SJCRH30 (cell line): Measurements from ENCODE around the gene MMP19. TPM values are rescaled to one million over a fixed set of nuclear protein-coding genes. Genes with fewer than 3 reads are reported as not detected.
A peak's percentile ranks its signal among the peaks of the same experiment; 100 is the strongest.

Experiments used
- DNase-seq, 2 experiments: peaks; one replicate each; pipeline ENCODE4 v3.0.0-alpha.2; 2015 to 2020
- H3K27ac ChIP-seq: fragments of 250-450 bp; sonication (Bioruptor Pico); 2 replicates; pipeline ENCODE4 v1.5.1; 2020; ENCODE audit warnings: mild to moderate bottlenecking, moderate library complexity
- H3K27me3 ChIP-seq: fragments of 250-450 bp; sonication (Bioruptor Pico); 2 replicates; pipeline ENCODE4 v1.5.1; 2020; ENCODE audit warnings: mild to moderate bottlenecking, moderate library complexity
- H3K36me3 ChIP-seq: fragments of 250-450 bp; sonication (Bioruptor Pico); 2 replicates; pipeline ENCODE4 v1.5.1; 2020; ENCODE audit warnings: mild to moderate bottlenecking, moderate library complexity
- H3K4me1 ChIP-seq: fragments of 250-450 bp; sonication (Bioruptor Pico); 2 replicates; pipeline ENCODE4 v1.5.1; 2020; ENCODE audit warnings: mild to moderate bottlenecking, moderate library complexity
- H3K4me3 ChIP-seq: fragments of 250-450 bp; sonication (Bioruptor Pico); 2 replicates; pipeline ENCODE4 v1.5.1; 2020; ENCODE audit warnings: mild to moderate bottlenecking, moderate library complexity
- H3K9me3 ChIP-seq: fragments of 250-450 bp; sonication (Bioruptor Pico); replicated peaks from 2 replicates; pipeline ENCODE4 v1.5.1; 2020; ENCODE audit warnings: mild to moderate bottlenecking, moderate library complexity
- total RNA-seq: library from RNA; depleted of rRNA; stranded (reverse); fragments of >200 nt; shearing (Covaris generic); gene quantifications from 2 replicates; pipeline ENCODE4 v1.2.3, GENCODE V29; 2014; rRNA removed

Gene MMP19
- total RNA-seq, 1 experiment from 2014 or later: 1.0 TPM

DNA sequence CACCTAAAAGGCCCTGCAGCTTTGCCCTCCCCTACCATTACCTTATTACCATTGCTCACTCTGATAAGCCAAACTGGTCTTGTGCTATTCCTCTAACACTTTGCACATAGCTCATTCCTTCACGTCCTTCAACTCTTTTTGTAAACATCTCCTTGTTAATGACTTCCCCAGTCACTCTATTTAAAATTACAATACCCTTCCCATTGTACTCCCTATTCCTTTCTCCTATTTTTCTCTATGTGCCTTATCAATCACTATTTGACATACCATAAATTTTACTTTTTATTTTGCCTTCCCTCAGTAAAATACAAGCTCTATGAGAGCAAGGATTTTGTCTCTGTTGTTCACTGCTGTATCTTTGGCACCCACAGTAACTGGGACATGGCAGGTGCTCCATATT lies 30.6 kb downstream of the MMP19 start:
- Histone ChIP-seq H3K9me3 (no peaks in the 10 kb centered on the region), H3K4me1 (no peaks in the 10 kb centered on the region), H3K4me3 (no peak overlapping the region), H3K36me3 (peaks cover 34% of the 10 kb centered on the region), H3K27me3 (no peaks in the 10 kb centered on the region), H3K27ac (no peak overlapping the region)
- DNase-seq: no peak

DNA sequence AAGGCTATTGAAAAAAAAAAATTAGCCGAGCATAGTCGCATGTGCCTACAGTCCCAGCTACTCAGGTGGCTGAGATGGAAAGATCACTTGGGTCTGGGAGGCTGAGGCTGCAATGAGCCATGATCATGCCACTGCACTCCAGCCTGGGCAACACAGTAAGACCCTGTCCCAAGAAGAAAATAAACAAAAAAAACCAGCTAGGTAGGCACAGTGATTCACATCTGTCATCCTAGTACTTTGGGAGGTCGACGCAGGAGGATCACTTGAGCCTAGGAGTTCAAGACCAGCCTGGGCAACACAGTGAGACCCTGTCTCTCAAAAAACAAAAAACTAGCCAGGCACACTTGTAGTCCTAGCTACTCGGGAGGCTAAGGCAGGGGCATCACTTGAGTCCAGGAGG lies 33.5 kb downstream of the MMP19 start:
- Histone ChIP-seq H3K36me3 (peaks cover 30% of the 10 kb centered on the region), H3K9me3 (no peaks in the 10 kb centered on the region), H3K4me1 (no peaks in the 10 kb centered on the region)

DNA sequence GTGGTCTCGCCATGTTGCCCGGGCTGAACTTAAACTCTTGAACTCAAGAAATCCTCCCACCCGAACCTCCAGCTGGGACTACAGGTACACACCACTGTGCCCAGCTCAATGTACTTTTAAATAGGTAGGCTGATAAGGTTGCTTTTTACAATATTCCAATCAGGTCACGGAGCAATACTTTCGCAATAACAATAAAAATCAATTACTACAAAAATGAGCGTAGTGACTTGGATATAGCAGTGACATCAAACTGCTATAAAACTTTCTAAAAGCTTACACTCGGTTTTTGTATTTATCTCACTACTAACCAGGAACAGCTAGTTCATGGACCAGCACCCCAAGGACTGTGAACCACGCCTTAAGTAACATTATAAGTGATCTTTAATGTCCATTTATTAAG lies 35.8 kb downstream of the MMP19 start:
- H3K9me3 ChIP-seq: no peaks in the 10 kb centered on the region
- peaks cover 26% of the 10 kb centered on the region for H3K36me3 ChIP-seq
- no peaks in the 10 kb centered on the region for H3K4me1 ChIP-seq
- DNase-seq: no peak
- H3K27me3 ChIP-seq: no peaks in the 10 kb centered on the region
- H3K27ac ChIP-seq: no peak overlapping the region
- no peak overlapping the region for H3K4me3 ChIP-seq

More for the DNA sequence above, 33.5 kb downstream of the MMP19 start:
- H3K27me3 ChIP-seq: no peaks in the 10 kb centered on the region
- DNase-seq: no peak
- no peak overlapping the region for H3K27ac ChIP-seq
- no peak overlapping the region for H3K4me3 ChIP-seq

- Histone ChIP-seq H3K4me3 (no peak overlapping the region), H3K27me3 (no peaks in the 10 kb centered on the region), H3K36me3 (peaks cover 81% of the 10 kb centered on the region), H3K9me3 (no peaks in the 10 kb centered on the region), H3K4me1 (no peaks in the 10 kb centered on the region), H3K27ac (no peak overlapping the region)
- no peak for DNase-seq
Measured at GRCh38 chr12:55797550-55797949, 45.2 kb downstream of the MMP19 start.

GRCh38 chr12:55797068-55797467 lies 45.7 kb downstream of the MMP19 start:
- H3K27me3 ChIP-seq: no peaks in the 10 kb centered on the region
- H3K9me3 ChIP-seq: no peaks in the 10 kb centered on the region
- DNase-seq: peak; percentile 18 to 65
- peaks cover 76% of the 10 kb centered on the region for H3K36me3 ChIP-seq
- H3K4me3 ChIP-seq: no peak overlapping the region
- H3K27ac ChIP-seq: no peak overlapping the region
- no peaks in the 10 kb centered on the region for H3K4me1 ChIP-seq

GRCh38 chr12:55795950-55796349 lies 46.8 kb downstream of the MMP19 start:
- Histone ChIP-seq H3K4me3 (no peak overlapping the region), H3K9me3 (no peaks in the 10 kb centered on the region), H3K36me3 (peaks cover 86% of the 10 kb centered on the region), H3K27ac (no peak overlapping the region), H3K4me1 (no peaks in the 10 kb centered on the region), H3K27me3 (no peaks in the 10 kb centered on the region)
- no peak for DNase-seq

- DNase-seq: no peak
- no peaks in the 10 kb centered on the region for H3K9me3 ChIP-seq
- H3K27ac ChIP-seq: no peak overlapping the region
- H3K4me1 ChIP-seq: no peaks in the 10 kb centered on the region
- peaks cover 81% of the 10 kb centered on the region for H3K36me3 ChIP-seq
- no peak overlapping the region for H3K4me3 ChIP-seq
- H3K27me3 ChIP-seq: no peaks in the 10 kb centered on the region
Measured at GRCh38 chr12:55789893-55790292, 52.8 kb downstream of the MMP19 start.

GRCh38 chr12:55789171-55789570 lies 53.6 kb downstream of the MMP19 start:
- H3K4me3 ChIP-seq: no peak overlapping the region
- H3K9me3 ChIP-seq: no peaks in the 10 kb centered on the region
- no peak for DNase-seq
- no peaks in the 10 kb centered on the region for H3K4me1 ChIP-seq
- no peaks in the 10 kb centered on the region for H3K27me3 ChIP-seq
- H3K36me3 ChIP-seq: peaks cover 83% of the 10 kb centered on the region
- no peak overlapping the region for H3K27ac ChIP-seq

- Histone ChIP-seq H3K9me3 (no peaks in the 10 kb centered on the region), H3K27ac (no peak overlapping the region), H3K4me3 (no peak overlapping the region), H3K4me1 (no peaks in the 10 kb centered on the region), H3K27me3 (no peaks in the 10 kb centered on the region), H3K36me3 (peaks cover 83% of the 10 kb centered on the region)
- no peak for DNase-seq
Measured at GRCh38 chr12:55788546-55788945, 54.2 kb downstream of the MMP19 start.

Other genes with a start within 250 kb of the MMP19 start
- not detected in 2 replicates for gene OR10P1, start 206.0 kb downstream of the MMP19 start, total RNA-seq
- gene ITGA7, start 135.0 kb downstream of the MMP19 start, total RNA-seq: 21.8 and 27.1 TPM in 2 replicates
- 66.7 and 76.2 TPM in 2 replicates for gene BLOC1S1, start 126.9 kb downstream of the MMP19 start, total RNA-seq
- gene RDH5, start 122.5 kb downstream of the MMP19 start, total RNA-seq: 2.0 and 2.5 TPM in 2 replicates
- gene CD63, start 113.9 kb downstream of the MMP19 start, total RNA-seq: 598 and 676 TPM in 2 replicates
- 9.1 and 10.5 TPM in 2 replicates for gene GDF11, start 99.8 kb downstream of the MMP19 start, total RNA-seq
- 109 and 132 TPM in 2 replicates for gene SARNP, start 25.2 kb downstream of the MMP19 start, total RNA-seq
- 25.4 and 27.6 TPM in 2 replicates for gene ORMDL2, start 24.9 kb downstream of the MMP19 start, total RNA-seq
- 33.3 TPM in 2 replicates for gene DNAJC14, start 13.3 kb downstream of the MMP19 start, total RNA-seq
- 24.0 and 25.6 TPM in 2 replicates for gene PYM1, start 85.0 kb upstream of the MMP19 start, total RNA-seq
- gene DGKA, start 88.2 kb upstream of the MMP19 start, total RNA-seq: 3.7 and 4.4 TPM in 2 replicates
- 1.2 and 1.3 TPM in 2 replicates for gene PMEL, start 123.1 kb upstream of the MMP19 start, total RNA-seq
- 99.6 and 106 TPM in 2 replicates for gene CDK2, start 123.9 kb upstream of the MMP19 start, total RNA-seq
- gene RAB5B, start 131.1 kb upstream of the MMP19 start, total RNA-seq: 59.4 and 61.0 TPM in 2 replicates
- 10.0 and 13.2 TPM in 2 replicates for gene SUOX, start 154.3 kb upstream of the MMP19 start, total RNA-seq
- 1.7 and 2.2 TPM in 2 replicates for gene IKZF4, start 178.1 kb upstream of the MMP19 start, total RNA-seq
- gene RPS26, start 199.0 kb upstream of the MMP19 start, total RNA-seq: 229 and 271 TPM in 2 replicates
- gene ERBB3, start 237.2 kb upstream of the MMP19 start, total RNA-seq: 38.0 and 38.8 TPM in 2 replicates